Measurements from ENCODE around the gene POLA1.

DNA sequence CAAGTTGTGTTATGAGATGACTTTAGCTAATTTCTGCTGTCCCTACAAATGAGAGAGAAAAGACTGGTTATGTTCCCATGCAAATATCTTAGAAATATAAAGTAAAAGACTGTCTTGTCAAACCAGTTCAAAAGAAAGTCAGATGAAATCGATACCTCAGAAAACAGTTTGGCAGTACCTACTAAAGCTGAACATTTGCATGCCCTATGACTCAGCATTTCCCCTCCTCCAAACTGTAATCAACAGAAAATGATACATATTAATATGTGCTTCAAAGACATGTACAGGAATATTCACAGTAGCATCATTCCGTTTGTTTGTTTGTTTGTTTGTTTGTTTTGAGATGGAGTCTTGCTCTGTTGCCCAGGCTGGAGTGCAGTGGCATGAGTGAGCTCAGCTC lies 231.7 kb downstream of the POLA1 start:
- TF ChIP-seq, protein P1, sequence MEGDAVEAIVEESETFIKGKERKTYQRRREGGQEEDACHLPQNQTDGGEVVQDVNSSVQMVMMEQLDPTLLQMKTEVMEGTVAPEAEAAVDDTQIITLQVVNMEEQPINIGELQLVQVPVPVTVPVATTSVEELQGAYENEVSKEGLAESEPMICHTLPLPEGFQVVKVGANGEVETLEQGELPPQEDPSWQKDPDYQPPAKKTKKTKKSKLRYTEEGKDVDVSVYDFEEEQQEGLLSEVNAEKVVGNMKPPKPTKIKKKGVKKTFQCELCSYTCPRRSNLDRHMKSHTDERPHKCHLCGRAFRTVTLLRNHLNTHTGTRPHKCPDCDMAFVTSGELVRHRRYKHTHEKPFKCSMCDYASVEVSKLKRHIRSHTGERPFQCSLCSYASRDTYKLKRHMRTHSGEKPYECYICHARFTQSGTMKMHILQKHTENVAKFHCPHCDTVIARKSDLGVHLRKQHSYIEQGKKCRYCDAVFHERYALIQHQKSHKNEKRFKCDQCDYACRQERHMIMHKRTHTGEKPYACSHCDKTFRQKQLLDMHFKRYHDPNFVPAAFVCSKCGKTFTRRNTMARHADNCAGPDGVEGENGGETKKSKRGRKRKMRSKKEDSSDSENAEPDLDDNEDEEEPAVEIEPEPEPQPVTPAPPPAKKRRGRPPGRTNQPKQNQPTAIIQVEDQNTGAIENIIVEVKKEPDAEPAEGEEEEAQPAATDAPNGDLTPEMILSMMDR (IDR thresholded peaks at IDR 0.05), result no peak
- TF ChIP-seq EZH2 (IDR thresholded peaks at IDR 0.05; ENCODE audit: borderline replicate concordance, insufficient read depth, low read depth, low read length, poor library complexity, severe bottlenecking), result no peak

All from B cell (primary cell).